ENCODE results near the gene EML5.

The EML5 gene

GRCh38 chr14:88597601-88598000, 195.2 kb downstream of the EML5 start:
- Histone ChIP-seq H3K4me3 (ENCODE audit: low read length) (no peak overlapping the region), H3K27me3 (ENCODE audit: insufficient read depth, low read length) (no peaks in the 10 kb centered on the region), H2AFZ (ENCODE audit: low read depth, low read length) (no peak overlapping the region), H3K4me1 (ENCODE audit: insufficient read depth, low read length) (no peaks in the 10 kb centered on the region), H3K9me3 (ENCODE audit: low read length) (no peaks in the 10 kb centered on the region), H3K36me3 (ENCODE audit: insufficient read depth, low read length) (peaks cover 90% of the 10 kb centered on the region)

- no peak overlapping the region for H3K4me3 ChIP-seq (ENCODE audit: low read length)
- H3K9me3 ChIP-seq (ENCODE audit: low read length) = no peaks in the 10 kb centered on the region
- H3K4me1 ChIP-seq (ENCODE audit: insufficient read depth, low read length) = no peaks in the 10 kb centered on the region
- H3K27me3 ChIP-seq (ENCODE audit: insufficient read depth, low read length) = no peaks in the 10 kb centered on the region
- H3K36me3 ChIP-seq (ENCODE audit: insufficient read depth, low read length) = peaks cover 84% of the 10 kb centered on the region
- no peak overlapping the region for H2AFZ ChIP-seq (ENCODE audit: low read depth, low read length)
Measured at GRCh38 chr14:88597038-88597437, 195.7 kb downstream of the EML5 start.

DNA sequence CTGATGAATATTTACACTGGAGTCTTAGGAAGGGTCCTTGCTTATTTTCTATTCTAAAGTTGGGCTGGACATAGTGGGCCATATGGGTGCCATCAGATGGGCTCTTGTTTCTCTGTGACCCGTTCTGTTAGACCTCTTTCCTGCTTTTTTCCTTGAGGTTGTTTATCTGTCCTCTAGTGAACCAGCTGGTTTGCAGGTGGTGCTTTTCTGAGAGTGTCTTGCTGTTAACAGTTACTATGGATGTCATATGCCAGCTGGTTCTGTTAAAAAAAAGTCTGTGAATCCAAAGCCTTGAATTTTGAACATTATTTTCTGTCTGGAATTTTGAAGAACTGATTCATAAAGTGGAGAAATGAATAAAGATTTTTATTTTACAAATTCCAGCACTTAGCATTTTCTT, 200.7 kb downstream of the EML5 start:
- H3K36me3 ChIP-seq (ENCODE audit: insufficient read depth, low read length) = peaks cover 81% of the 10 kb centered on the region
- no peak overlapping the region for H2AFZ ChIP-seq (ENCODE audit: low read depth, low read length)
- H3K27me3 ChIP-seq (ENCODE audit: insufficient read depth, low read length) = no peaks in the 10 kb centered on the region
- no peaks in the 10 kb centered on the region for H3K9me3 ChIP-seq (ENCODE audit: low read length)
- no peak overlapping the region for H3K4me3 ChIP-seq (ENCODE audit: low read length)
- H3K4me1 ChIP-seq (ENCODE audit: insufficient read depth, low read length) = no peaks in the 10 kb centered on the region

DNA sequence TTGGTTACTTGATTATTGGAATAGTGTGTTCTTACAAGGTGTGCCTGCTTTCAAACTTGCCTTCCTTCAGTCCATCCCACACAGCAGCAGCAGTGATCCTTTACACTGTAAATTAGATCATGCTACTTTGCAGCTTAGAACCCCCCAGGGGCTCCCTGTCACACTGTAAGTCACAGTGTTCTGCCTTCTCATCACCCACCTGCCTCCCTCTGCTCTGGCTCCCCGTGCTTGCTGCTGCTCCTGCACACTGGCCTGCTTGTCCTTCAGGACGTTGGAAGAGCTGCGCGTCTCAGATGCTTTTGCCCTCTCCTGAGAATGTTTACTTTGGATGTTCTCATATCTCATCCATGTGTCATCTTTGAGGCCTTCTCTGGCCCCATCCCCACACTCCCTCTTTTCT, 202.6 kb downstream of the EML5 start:
- Histone ChIP-seq H3K27me3 (ENCODE audit: insufficient read depth, low read length) (no peaks in the 10 kb centered on the region), H2AFZ (ENCODE audit: low read depth, low read length) (no peak overlapping the region), H3K4me1 (ENCODE audit: insufficient read depth, low read length) (no peaks in the 10 kb centered on the region), H3K4me3 (ENCODE audit: low read length) (no peak overlapping the region), H3K36me3 (ENCODE audit: insufficient read depth, low read length) (peaks cover 78% of the 10 kb centered on the region), H3K9me3 (ENCODE audit: low read length) (no peaks in the 10 kb centered on the region)

- Histone ChIP-seq H3K27me3 (ENCODE audit: insufficient read depth, low read length) (no peaks in the 10 kb centered on the region), H3K36me3 (ENCODE audit: insufficient read depth, low read length) (peaks cover 80% of the 10 kb centered on the region), H3K4me3 (ENCODE audit: low read length) (no peak overlapping the region), H3K9me3 (ENCODE audit: low read length) (peaks cover 4% of the 10 kb centered on the region), H3K4me1 (ENCODE audit: insufficient read depth, low read length) (no peaks in the 10 kb centered on the region), H2AFZ (ENCODE audit: low read depth, low read length) (no peak overlapping the region)
Measured at GRCh38 chr14:88588081-88588480, 204.7 kb downstream of the EML5 start.

GRCh38 chr14:88584451-88584850, 208.3 kb downstream of the EML5 start:
- H3K9me3 ChIP-seq (ENCODE audit: low read length) = peaks cover 4% of the 10 kb centered on the region
- H3K36me3 ChIP-seq (ENCODE audit: insufficient read depth, low read length) = peaks cover 93% of the 10 kb centered on the region
- H2AFZ ChIP-seq (ENCODE audit: low read depth, low read length) = no peak overlapping the region

DNA sequence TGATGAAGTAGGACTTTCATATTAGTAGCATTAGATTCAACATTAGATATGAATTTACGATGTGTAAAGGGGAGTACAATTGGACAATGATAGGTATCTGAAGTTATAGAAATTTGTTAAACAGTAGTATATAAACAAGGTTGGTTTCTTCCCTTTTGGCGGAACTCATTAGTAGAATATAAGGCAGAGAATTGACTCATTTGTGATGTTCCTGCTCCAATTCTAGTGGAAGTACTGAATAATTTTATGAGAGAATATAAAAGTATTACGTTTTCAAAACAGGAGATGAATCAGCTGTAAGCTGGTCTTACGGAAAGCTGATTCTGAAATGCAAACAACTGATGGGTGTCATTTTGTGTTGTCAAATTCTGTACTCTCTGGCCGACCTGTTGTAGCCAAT, 216.5 kb downstream of the EML5 start:
- Histone ChIP-seq H3K9me3 (ENCODE audit: low read length) (no peaks in the 10 kb centered on the region), H3K4me3 (ENCODE audit: low read length) (no peak overlapping the region), H3K36me3 (ENCODE audit: insufficient read depth, low read length) (peaks cover 91% of the 10 kb centered on the region), H3K27me3 (ENCODE audit: insufficient read depth, low read length) (no peaks in the 10 kb centered on the region), H2AFZ (ENCODE audit: low read depth, low read length) (no peak overlapping the region), H3K4me1 (ENCODE audit: insufficient read depth, low read length) (no peaks in the 10 kb centered on the region)

More at GRCh38 chr14:88584451-88584850, 208.3 kb downstream of the EML5 start:
- no peaks in the 10 kb centered on the region for H3K27me3 ChIP-seq (ENCODE audit: insufficient read depth, low read length)
- no peaks in the 10 kb centered on the region for H3K4me1 ChIP-seq (ENCODE audit: insufficient read depth, low read length)
- H3K4me3 ChIP-seq (ENCODE audit: low read length) = no peak overlapping the region

GRCh38 chr14:88572117-88572516, 220.6 kb downstream of the EML5 start:
- Histone ChIP-seq H3K4me1 (ENCODE audit: insufficient read depth, low read length) (no peaks in the 10 kb centered on the region), H3K4me3 (ENCODE audit: low read length) (no peak overlapping the region), H2AFZ (ENCODE audit: low read depth, low read length) (no peak overlapping the region), H3K9me3 (ENCODE audit: low read length) (no peaks in the 10 kb centered on the region), H3K36me3 (ENCODE audit: insufficient read depth, low read length) (peaks cover 86% of the 10 kb centered on the region), H3K27me3 (ENCODE audit: insufficient read depth, low read length) (no peaks in the 10 kb centered on the region)

DNA sequence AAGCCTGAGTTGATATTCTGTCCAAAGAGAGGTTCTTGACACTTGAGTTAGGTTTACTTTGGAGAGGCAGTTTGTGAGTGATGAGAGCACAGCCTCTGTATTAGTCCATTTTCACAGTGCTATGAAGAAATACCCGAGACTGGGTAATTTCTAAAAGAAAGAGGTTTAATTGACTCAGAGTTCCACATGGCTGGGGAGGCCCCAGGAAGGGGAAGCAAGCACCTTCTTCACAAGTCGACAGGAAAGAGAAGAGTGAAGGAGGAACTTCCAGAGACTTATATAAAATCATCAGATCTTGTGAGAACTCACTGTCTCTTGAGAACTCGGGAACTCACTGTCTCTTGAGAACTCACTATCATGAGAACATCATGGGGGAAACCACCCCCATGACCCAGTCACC, 224.6 kb downstream of the EML5 start:
- Histone ChIP-seq H2AFZ (ENCODE audit: low read depth, low read length) (no peak overlapping the region), H3K4me3 (ENCODE audit: low read length) (no peak overlapping the region), H3K27me3 (ENCODE audit: insufficient read depth, low read length) (no peaks in the 10 kb centered on the region), H3K36me3 (ENCODE audit: insufficient read depth, low read length) (peaks cover 67% of the 10 kb centered on the region), H3K4me1 (ENCODE audit: insufficient read depth, low read length) (peaks cover 14% of the 10 kb centered on the region), H3K9me3 (ENCODE audit: low read length) (no peaks in the 10 kb centered on the region)

DNA sequence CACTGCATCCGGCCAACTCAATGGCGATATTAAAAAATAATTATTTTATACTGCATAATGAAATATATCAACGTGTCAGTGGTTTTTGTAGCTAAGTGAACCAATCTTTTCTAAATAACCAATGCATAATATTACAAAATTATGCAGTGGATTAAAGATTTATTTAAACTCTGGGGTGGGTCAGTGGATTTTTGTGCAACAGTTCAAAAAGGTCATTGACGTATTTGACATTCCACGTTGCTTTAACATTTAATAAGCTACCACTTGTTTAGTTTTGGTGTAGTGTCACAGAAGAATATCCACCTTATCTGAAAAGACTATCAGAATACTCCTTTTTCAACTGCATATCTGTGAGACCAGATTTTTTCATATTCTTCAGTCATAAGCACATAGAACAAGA, 227.3 kb downstream of the EML5 start:
- peaks cover 44% of the 10 kb centered on the region for H3K36me3 ChIP-seq (ENCODE audit: insufficient read depth, low read length)
- no peaks in the 10 kb centered on the region for H3K27me3 ChIP-seq (ENCODE audit: insufficient read depth, low read length)
- H3K4me3 ChIP-seq (ENCODE audit: low read length) = no peak overlapping the region
- peaks cover 21% of the 10 kb centered on the region for H3K4me1 ChIP-seq (ENCODE audit: insufficient read depth, low read length)
- no peak overlapping the region for H2AFZ ChIP-seq (ENCODE audit: low read depth, low read length)
- H3K9me3 ChIP-seq (ENCODE audit: low read length) = no peaks in the 10 kb centered on the region

DNA sequence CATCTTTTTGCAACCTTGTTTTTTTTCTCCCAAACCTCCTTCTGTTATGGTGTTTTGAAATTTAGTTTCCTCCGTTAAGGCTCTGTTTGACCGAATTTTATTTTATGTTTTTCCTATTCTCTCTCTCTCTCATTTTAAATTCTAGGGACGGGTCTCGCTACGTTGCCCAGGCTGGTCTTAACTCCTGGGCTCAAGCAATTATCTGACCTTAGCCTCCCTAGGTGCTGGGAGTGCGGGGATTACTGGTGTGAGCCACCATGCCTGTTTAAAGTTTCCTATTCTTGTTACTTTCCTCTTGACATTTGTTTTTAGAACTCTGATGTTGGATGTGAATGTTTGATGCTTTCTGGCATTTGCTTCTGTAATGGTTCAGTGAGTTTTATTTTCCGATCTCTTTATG, 228.9 kb downstream of the EML5 start:
- peak overlapping the region; percentile 92 for H3K4me3 ChIP-seq (ENCODE audit: low read length)
- H3K27me3 ChIP-seq (ENCODE audit: insufficient read depth, low read length) = no peaks in the 10 kb centered on the region
- no peak overlapping the region for H2AFZ ChIP-seq (ENCODE audit: low read depth, low read length)
- H3K4me1 ChIP-seq (ENCODE audit: insufficient read depth, low read length) = peaks cover 21% of the 10 kb centered on the region
- peaks cover 30% of the 10 kb centered on the region for H3K36me3 ChIP-seq (ENCODE audit: insufficient read depth, low read length)
- H3K9me3 ChIP-seq (ENCODE audit: low read length) = no peaks in the 10 kb centered on the region

GRCh38 chr14:88562831-88563686, 229.7 kb downstream of the EML5 start, which contains the start of gene ZC3H14:
Gene ZC3H14, plus strand, starts transcription at chr14:88563037. Its CDS starts 97 bp downstream, at chr14:88563134.
- Histone ChIP-seq H3K27me3 (ENCODE audit: insufficient read depth, low read length) (no peaks in the 10 kb centered on the region), H2AFZ (ENCODE audit: low read depth, low read length) (peak within 1 kb of the TSS; percentile 87), H3K9me3 (ENCODE audit: low read length) (no peaks in the 10 kb centered on the region), H3K4me1 (ENCODE audit: insufficient read depth, low read length) (peaks cover 21% of the 10 kb centered on the region), H3K36me3 (ENCODE audit: insufficient read depth, low read length) (peaks cover 22% of the 10 kb centered on the region), H3K4me3 (ENCODE audit: low read length) (peak within 1 kb of the TSS; percentile 92)

DNA sequence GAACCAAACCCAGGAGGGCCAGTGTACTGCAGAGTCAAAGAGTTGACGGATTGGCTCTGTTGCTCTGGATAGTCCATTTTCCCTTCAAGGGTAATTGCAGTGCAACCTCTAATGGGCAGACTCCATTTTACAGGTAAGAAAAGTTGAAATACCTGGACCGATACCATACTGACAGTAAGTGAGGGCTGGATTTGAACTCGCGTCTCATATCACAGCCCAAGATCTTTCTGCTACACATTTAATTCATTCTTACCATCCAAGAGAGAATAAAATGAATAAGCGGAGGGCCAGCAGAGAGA, 230.3 kb downstream of the EML5 start:
- peak overlapping the region; percentile 87 for H2AFZ ChIP-seq (ENCODE audit: low read depth, low read length)
- H3K36me3 ChIP-seq (ENCODE audit: insufficient read depth, low read length) = peaks cover 17% of the 10 kb centered on the region
- no peaks in the 10 kb centered on the region for H3K27me3 ChIP-seq (ENCODE audit: insufficient read depth, low read length)
- peak overlapping the region; percentile 92 for H3K4me3 ChIP-seq (ENCODE audit: low read length)
- peaks cover 21% of the 10 kb centered on the region for H3K4me1 ChIP-seq (ENCODE audit: insufficient read depth, low read length)
- H3K9me3 ChIP-seq (ENCODE audit: low read length) = no peaks in the 10 kb centered on the region
